LHCN-M2 (cell line): Measurements from ENCODE around the gene THEM5. TPM values are rescaled to one million over a fixed set of nuclear protein-coding genes. Genes with fewer than 3 reads are reported as not detected.
"Not testable (repeated sequence)": the region's sequence is repeated elsewhere in the genome, so short reads cannot be mapped to it uniquely, and the experiment has no call there.

Experiments used
- DNase-seq: peaks from one replicate; pipeline ENCODE4 v3.0.0-alpha.2; 2012; ENCODE audit warnings: low read depth
- polyA plus RNA-seq: library from polyadenylated mRNA; unstranded; fragments of >200 nt; gene quantifications from one replicate; pipeline ENCODE4 v1.2.1, GENCODE V29; 2012; ENCODE audit warnings: missing spikeins
- total RNA-seq: library from RNA; depleted of rRNA; stranded (reverse); fragments of >200 nt; gene quantifications from 2 replicates; pipeline ENCODE4 v1.2.3, GENCODE V29; 2014; rRNA removed

THEM5 gene
- total RNA-seq = not detected in 2 replicates
- polyA plus RNA-seq = 0.06 TPM

GRCh38 chr1:151853411-151853943 lies at the start of gene THEM5:
TSS of gene THEM5 (minus strand) at chr1:151853712. CDS start at chr1:151853565, 147 bp downstream.
- no peak for DNase-seq

- no peak for DNase-seq
Measured at GRCh38 chr1:151902858-151903257, 49.3 kb upstream of the THEM5 start.

GRCh38 chr1:151900804-151901203 lies 47.3 kb upstream of the THEM5 start:
- not testable (repeated sequence) for DNase-seq

GRCh38 chr1:151898519-151898991 lies 45.0 kb upstream of the THEM5 start:
- DNase-seq = no peak

- no peak for DNase-seq
Measured at GRCh38 chr1:151897991-151898431, 44.5 kb upstream of the THEM5 start.

GRCh38 chr1:151893176-151893924 lies 39.8 kb upstream of the THEM5 start:
- DNase-seq = peak; percentile 33

- DNase-seq = no peak
Measured at GRCh38 chr1:151892190-151892589, 38.7 kb upstream of the THEM5 start.

GRCh38 chr1:151891512-151891911 lies 38.0 kb upstream of the THEM5 start:
- DNase-seq = no peak

GRCh38 chr1:151888972-151889570 lies 35.6 kb upstream of the THEM5 start:
- DNase-seq = no peak

GRCh38 chr1:151887028-151887427 lies 33.5 kb upstream of the THEM5 start:
- DNase-seq = peak; percentile 92

- no peak for DNase-seq
Measured at GRCh38 chr1:151885479-151885878, 32.0 kb upstream of the THEM5 start.

GRCh38 chr1:151884879-151885278 lies 31.4 kb upstream of the THEM5 start:
- not testable (repeated sequence) for DNase-seq

- DNase-seq = not testable (repeated sequence)
Measured at GRCh38 chr1:151884445-151884844, 30.9 kb upstream of the THEM5 start.

- DNase-seq = not testable (repeated sequence)
Measured at GRCh38 chr1:151883898-151884297, 30.4 kb upstream of the THEM5 start.

GRCh38 chr1:151882918-151883317 lies 29.4 kb upstream of the THEM5 start:
- not testable (repeated sequence) for DNase-seq

- DNase-seq = no peak
Measured at GRCh38 chr1:151882466-151882865, 29.0 kb upstream of the THEM5 start.

- no peak for DNase-seq
Measured at GRCh38 chr1:151881479-151881878, 28.0 kb upstream of the THEM5 start.

GRCh38 chr1:151875419-151876097 lies 22.0 kb upstream of the THEM5 start:
- no peak for DNase-seq

- DNase-seq = not testable (repeated sequence)
Measured at GRCh38 chr1:151872776-151873175, 19.3 kb upstream of the THEM5 start.

- no peak for DNase-seq
Measured at GRCh38 chr1:151871284-151872030, 17.9 kb upstream of the THEM5 start.

- DNase-seq = no peak
Measured at GRCh38 chr1:151868486-151868885, 15.0 kb upstream of the THEM5 start.
